IPS-15b (cell line): ENCODE results near the gene DPYSL3.
A peak's percentile ranks its signal among the peaks of the same experiment; 100 is the strongest.
"Not testable (repeated sequence)": the region's sequence is repeated elsewhere in the genome, so short reads cannot be mapped to it uniquely, and the experiment has no call there.

Source experiments
- H3K27me3 ChIP-seq: one replicate; pipeline ENCODE4 v1.6.1; 2013; ENCODE audit warnings: low read length; ENCODE audit not compliant: control insufficient read depth, insufficient read depth
- H3K36me3 ChIP-seq: one replicate; pipeline ENCODE4 v1.6.1; 2013; ENCODE audit warnings: low read length; ENCODE audit not compliant: control insufficient read depth, insufficient read depth
- H3K4me1 ChIP-seq: one replicate; pipeline ENCODE4 v1.6.1; 2013; ENCODE audit warnings: mild to moderate bottlenecking, low read length; ENCODE audit not compliant: control insufficient read depth, insufficient read depth
- H3K4me3 ChIP-seq: one replicate; pipeline ENCODE4 v1.5.1; 2013; ENCODE audit warnings: low read depth, low read length
- H3K9ac ChIP-seq: one replicate; pipeline ENCODE4 v1.6.1; 2013; ENCODE audit warnings: low read depth, mild to moderate bottlenecking, low read length
- H3K9me3 ChIP-seq: one replicate; pipeline ENCODE4 v1.6.1; 2013; ENCODE audit warnings: mild to moderate bottlenecking, low read length; ENCODE audit not compliant: control insufficient read depth, insufficient read depth

The DPYSL3 gene

DNA sequence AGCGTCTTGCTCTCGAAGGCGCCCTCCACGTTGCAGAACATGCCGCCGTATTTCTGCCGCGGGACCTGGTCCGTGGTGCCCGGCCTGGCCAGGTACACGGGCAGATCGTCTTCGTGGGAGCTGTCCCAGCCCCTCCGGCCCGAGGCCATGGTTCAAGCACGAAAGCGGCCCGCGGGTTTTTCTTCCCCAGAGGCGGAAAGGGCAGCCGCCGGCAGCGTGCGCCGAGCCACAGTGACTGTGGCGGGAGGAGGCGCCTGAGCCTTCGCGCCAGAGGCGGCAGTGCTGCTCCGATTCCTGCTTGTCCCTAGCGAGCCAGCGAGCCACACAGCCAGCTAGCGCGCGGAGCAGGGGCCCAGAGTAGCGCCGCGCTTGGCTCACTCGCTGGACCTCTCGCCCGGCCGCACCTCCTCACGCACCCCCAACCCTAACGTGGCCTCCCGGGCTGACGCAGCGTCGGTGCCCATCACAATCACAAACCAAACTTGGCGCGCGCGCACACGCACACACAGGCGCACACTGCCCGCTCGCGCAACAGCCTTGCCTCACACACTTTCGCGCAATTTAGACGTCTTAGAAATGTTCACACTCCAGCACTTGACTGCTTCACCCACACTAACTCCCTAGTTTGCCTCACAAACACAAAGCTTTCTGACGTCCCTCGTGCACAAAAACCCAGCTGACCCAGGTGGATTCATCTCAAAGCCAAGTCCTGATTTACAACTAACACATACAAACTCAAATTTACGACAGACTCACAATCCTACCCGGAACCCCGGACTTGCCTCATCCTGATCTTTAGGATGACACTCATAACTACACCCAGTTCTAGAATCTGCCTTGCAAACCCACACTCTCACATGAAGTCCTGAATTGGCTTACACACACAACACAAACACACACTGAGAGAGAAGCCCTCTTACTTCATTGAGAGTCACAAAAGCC lies at the start of gene DPYSL3:
Gene DPYSL3, minus strand, starts transcription at position 359 of the 942 bp plus-strand sequence. Its CDS starts 210 bp downstream, at position 149.
- Histone ChIP-seq H3K4me1 (peaks cover 11% of the 10 kb centered on the region), H3K4me3 (peak within 1 kb of the TSS; percentile 94), H3K9ac (peak within 1 kb of the TSS; percentile 92), H3K36me3 (no peaks in the 10 kb centered on the region), H3K27me3 (peaks cover 16% of the 10 kb centered on the region), H3K9me3 (no peaks in the 10 kb centered on the region)

DNA sequence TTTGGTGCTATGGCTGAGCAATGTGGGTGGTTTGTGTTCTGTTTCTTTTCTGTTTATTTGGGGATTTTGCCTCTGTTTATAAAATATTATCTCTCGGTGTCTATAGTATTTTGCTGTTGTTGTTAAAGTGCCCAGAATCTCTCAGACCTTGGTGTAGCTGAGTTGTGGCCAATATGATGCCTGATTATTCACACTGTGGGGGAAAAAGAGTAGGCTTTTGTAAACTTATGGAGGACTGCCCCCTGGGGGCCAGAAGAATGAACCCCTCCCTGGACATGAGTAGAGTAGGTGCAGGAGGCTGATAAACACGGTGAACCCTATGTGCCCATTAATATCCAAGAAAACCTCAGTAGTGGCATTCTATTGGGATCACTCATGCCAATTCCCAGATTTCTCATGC lies 49.0 kb upstream of the DPYSL3 start:
- no peaks in the 10 kb centered on the region for H3K9me3 ChIP-seq

DNA sequence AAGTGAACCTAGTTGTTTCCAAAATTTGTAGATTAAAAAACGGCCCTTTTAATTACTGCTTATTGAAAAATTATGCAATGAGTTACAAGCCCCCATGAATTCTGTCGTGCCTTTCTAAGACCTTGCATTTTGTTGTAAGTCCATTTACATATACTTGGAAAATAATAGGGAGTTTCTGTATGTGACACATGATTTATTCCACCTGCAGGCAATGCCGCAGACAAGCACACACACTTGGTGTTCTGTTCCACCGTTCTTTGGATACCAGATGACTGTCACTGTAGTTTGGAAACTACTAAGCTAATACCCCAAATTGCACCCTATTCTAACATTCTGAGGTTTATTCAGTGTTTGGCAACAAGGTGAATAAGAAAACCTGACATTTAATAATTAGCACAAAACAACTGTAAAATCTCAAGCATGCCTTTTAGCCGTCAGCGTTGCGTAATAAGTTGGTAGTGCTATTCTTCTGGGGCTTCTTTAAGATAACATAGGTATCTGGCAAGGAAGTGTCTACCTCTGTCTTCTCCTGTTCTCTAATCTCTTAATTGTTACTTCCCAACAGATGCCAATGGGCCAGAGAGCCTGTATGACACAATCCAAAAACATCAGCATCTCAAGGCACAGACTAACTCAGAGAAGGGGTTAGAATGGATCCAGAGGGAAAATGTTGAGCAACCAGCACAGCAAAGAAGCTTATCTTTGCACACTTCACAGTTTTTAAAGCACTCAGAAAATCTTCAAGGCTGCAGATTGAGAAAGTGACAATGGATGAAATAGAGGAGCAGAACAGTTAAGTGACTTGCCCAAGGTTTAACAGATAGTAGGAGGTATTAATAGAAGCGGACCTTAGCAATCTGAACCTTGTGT lies 48.2 kb upstream of the DPYSL3 start:
- Histone ChIP-seq H3K9me3 (no peaks in the 10 kb centered on the region), H3K4me1 (peaks cover 15% of the 10 kb centered on the region), H3K4me3 (no peak overlapping the region), H3K36me3 (peaks cover 4% of the 10 kb centered on the region), H3K9ac (no peak overlapping the region), H3K27me3 (no peaks in the 10 kb centered on the region)

More for the DNA sequence above, 49.0 kb upstream of the DPYSL3 start:
- Histone ChIP-seq H3K4me1 (peaks cover 15% of the 10 kb centered on the region), H3K9ac (no peak overlapping the region), H3K36me3 (peaks cover 9% of the 10 kb centered on the region), H3K4me3 (no peak overlapping the region), H3K27me3 (no peaks in the 10 kb centered on the region)

DNA sequence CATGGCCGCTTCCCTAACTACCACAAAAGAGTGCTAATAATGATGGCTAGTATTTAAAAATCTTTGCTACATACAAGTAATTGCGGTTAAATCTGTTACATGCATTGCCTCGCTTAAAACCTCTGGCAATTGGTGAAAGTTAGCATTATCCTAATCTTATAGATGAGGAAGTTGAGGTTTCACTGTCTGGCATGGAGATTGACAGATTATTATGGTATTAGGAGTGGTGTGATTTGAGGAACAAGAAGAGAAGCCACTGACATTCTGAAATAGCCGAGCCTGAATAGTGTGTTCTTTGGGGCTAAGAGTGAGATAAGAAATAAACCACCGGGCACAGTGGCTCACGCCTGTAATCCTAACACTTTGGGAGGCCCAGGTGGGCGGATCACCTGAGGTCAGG lies 45.3 kb upstream of the DPYSL3 start:
- H3K9me3 ChIP-seq = no peaks in the 10 kb centered on the region
- H3K4me1 ChIP-seq = peaks cover 15% of the 10 kb centered on the region
- no peak overlapping the region for H3K9ac ChIP-seq
- no peak overlapping the region for H3K4me3 ChIP-seq
- H3K36me3 ChIP-seq = no peaks in the 10 kb centered on the region
- no peaks in the 10 kb centered on the region for H3K27me3 ChIP-seq

DNA sequence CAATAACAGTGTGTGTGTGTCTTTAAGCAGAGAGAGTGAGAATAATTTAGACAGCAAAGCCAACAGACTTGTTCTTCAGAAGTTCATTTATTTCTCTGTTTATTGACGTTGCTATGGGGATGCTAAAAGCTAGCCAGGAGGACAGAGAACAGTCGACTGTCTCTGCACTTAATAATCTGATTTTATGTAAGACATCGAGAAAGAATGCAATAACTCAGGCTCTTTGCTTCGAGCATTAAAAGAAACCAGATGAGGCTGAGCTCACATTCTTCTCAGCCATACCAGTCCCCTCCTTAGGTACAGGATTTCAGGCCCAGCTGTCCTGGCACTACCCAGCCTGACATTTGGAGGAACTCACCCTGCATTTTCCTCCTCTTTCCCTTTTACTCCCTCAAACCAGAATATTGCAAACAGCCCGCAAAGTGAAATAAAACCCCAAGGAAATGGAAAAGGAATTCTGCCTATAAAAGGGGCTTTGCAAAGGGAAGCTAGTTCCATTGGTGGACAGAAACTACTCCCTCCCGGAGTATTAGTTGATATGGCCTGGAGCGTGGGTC lies 44.5 kb upstream of the DPYSL3 start:
- H3K27me3 ChIP-seq = no peaks in the 10 kb centered on the region
- no peaks in the 10 kb centered on the region for H3K9me3 ChIP-seq
- no peaks in the 10 kb centered on the region for H3K36me3 ChIP-seq
- H3K4me1 ChIP-seq = peaks cover 15% of the 10 kb centered on the region
- no peak overlapping the region for H3K4me3 ChIP-seq
- H3K9ac ChIP-seq = no peak overlapping the region

DNA sequence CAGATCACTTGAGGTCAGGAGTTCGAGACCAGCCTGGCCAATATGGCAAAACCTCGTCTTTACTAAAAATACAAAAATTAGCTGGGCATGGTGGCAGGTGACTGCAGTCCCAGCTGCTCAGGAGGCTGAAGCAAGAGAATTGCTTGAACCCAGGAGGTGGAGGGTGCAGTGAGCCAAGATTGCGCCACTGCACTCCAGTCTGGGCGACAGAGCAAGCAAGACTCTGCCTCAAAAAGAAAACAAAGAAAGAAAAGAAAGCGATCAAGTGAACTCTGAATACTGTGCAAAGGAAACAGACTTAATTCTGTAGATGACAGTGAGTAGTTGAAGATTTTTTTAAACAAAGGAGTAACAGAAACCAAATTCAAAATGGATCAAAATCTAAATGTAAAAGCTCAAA lies 43.9 kb upstream of the DPYSL3 start:
- peaks cover 11% of the 10 kb centered on the region for H3K4me1 ChIP-seq
- H3K9me3 ChIP-seq, H3K27me3 ChIP-seq, H3K4me3 ChIP-seq, H3K9ac ChIP-seq, H3K36me3 ChIP-seq: not testable (repeated sequence)

DNA sequence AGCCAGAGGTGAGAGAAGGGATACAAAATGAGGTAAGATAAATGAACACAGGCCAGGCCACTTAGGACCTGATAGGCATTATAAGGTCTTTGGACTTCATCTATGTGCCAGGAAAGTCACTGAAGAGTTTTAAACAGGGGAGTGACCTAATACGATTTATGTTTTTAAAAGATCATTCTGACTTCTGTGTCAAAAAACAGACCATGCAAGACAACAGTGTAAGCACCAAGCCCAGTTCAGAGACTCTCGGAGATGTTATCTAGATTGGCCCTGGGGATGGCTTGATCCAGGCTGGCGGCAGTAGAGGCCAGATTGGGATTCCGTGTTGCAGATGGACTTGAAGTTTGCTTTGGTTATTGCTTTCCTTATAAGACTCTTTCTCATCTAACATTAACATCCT lies 43.0 kb upstream of the DPYSL3 start:
- peaks cover 2% of the 10 kb centered on the region for H3K4me1 ChIP-seq
- no peak overlapping the region for H3K9ac ChIP-seq
- no peaks in the 10 kb centered on the region for H3K27me3 ChIP-seq

DNA sequence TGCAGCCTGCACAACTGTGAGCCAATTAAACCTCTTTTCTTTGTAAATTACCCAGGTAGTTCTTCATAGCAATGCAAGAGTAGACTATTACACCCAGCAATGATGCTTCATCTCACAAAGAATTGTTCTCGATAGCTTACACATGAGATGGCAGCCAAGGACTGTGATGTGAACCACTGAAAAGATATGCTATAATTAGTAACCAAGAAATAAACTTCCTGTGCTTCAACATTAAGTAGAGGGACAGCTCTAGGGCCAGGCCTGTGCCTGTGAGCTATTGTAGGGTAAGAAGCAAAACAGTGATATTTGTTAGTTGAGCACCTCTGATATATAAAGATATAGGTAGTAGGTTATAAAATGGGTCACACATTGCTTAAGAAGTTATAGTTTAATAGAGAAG lies 41.8 kb upstream of the DPYSL3 start:
- Histone ChIP-seq H3K9ac (no peak overlapping the region), H3K9me3 (no peaks in the 10 kb centered on the region), H3K4me1 (no peaks in the 10 kb centered on the region), H3K36me3 (no peaks in the 10 kb centered on the region), H3K27me3 (no peaks in the 10 kb centered on the region), H3K4me3 (no peak overlapping the region)

More for the DNA sequence above, 43.0 kb upstream of the DPYSL3 start:
- no peaks in the 10 kb centered on the region for H3K36me3 ChIP-seq
- H3K4me3 ChIP-seq = no peak overlapping the region
- H3K9me3 ChIP-seq = no peaks in the 10 kb centered on the region

DNA sequence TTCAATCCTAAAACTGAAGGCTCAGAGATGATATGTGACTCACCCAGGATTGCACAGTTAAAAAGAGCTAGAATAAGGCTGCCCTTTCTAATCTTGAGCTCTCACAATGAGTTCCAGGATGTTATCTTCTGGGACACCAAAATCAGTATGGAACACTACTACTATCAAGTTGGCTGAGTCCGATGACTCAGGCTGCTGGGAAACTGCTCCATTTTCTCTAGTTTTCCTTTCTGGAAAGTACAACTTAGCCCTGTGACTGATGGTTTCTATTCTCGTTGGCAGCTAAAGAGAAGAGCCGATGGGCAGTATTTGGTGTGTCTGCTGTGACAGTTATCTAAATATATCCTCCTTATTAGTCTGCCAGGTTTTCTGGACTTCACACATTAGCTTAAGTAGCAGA lies 37.9 kb upstream of the DPYSL3 start:
- Histone ChIP-seq H3K4me3 (no peak overlapping the region), H3K9me3 (no peaks in the 10 kb centered on the region), H3K9ac (no peak overlapping the region), H3K4me1 (no peaks in the 10 kb centered on the region), H3K27me3 (no peaks in the 10 kb centered on the region), H3K36me3 (no peaks in the 10 kb centered on the region)

DNA sequence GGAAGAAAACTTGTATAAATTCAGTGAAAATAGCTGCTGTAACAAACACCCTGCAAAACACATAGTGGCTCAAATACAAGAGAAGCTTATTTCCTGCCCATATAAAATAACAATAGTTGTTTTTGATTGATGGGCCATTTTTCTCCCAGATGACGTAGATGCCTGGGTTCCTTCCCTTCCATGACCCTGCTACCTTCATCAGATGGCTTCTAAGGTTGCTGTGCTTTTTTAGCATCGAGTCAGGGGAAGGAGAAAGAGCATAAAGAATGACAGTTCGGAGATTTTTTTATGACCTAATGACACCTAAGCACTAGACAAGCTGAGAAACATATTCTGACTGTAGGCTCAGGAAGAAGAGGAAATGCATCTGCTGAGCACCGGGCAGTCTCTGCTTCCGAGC lies 34.7 kb upstream of the DPYSL3 start:
- H3K9me3 ChIP-seq = no peaks in the 10 kb centered on the region
- no peak overlapping the region for H3K4me3 ChIP-seq
- H3K27me3 ChIP-seq = no peaks in the 10 kb centered on the region
- H3K4me1 ChIP-seq = no peaks in the 10 kb centered on the region
- no peak overlapping the region for H3K9ac ChIP-seq
- no peaks in the 10 kb centered on the region for H3K36me3 ChIP-seq

DNA sequence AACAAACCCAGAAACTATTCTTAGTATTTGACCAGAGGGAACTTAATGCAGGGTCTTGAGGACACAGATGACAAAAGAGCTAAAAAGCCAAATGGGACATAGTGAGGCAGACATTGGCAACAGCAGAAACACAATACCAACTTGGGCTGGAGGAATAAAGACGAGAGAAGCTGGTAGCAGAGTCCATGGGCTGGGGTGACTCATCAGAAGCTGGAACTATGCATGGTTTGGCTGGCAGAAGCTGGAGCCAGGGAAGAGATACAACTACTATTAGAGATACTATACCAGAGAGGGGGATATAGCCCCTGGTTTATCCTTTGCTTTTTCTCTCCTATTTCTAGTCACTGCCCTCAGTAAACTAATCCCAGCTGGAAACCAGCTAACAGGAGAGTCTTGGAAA lies 29.2 kb upstream of the DPYSL3 start:
- Histone ChIP-seq H3K9ac (no peak overlapping the region), H3K4me3 (no peak overlapping the region), H3K36me3 (no peaks in the 10 kb centered on the region), H3K4me1 (no peaks in the 10 kb centered on the region), H3K9me3 (no peaks in the 10 kb centered on the region), H3K27me3 (no peaks in the 10 kb centered on the region)
